HG03354 (cell line): ENCODE data around the gene F11R.
"Not testable (repeated sequence)": the region's sequence is repeated elsewhere in the genome, so short reads cannot be mapped to it uniquely, and the experiment has no call there.

Experiments
- ATAC-seq: cut with Tn5 transposase; IDR thresholded peaks from one replicate; pipeline ENCODE4 v1.9.1; 2021; ENCODE audit warnings: mild to moderate bottlenecking; ENCODE audit not compliant: unreplicated experiment, poor library complexity, severe bottlenecking

The F11R gene

DNA sequence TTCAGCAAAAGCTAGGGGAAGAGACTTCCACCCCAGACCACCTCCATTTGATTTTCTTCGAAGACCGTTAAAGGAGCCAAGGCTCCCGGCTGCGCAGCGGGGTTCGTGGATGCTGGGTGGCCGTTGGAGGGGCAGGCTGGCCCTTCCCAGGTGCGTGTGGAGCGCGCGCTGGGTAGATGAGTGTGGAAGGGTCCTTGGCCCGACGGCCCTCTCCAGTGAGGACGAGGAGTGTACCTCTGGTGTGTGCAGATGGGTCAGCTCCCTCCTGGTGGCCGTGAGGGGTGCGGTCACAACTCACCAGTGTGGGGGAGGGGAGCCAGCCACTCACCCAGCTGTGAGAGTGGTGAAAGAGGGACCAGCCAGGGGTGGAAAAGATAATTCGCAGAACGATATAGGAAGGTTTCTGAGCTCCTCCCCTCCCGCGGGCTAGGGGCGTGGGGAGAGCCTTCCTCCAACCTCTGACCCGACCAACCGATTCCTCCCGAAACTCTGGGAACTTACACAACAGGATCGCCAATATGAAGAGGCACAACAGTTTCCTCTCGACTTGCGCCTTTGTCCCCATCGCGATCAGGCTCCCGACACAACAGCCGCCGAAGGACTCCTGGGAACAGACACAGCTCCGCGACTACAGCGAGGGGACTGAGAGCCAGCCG is at the start of gene F11R:
Gene F11R (minus strand): TSS at position 644 of the 656 bp plus-strand sequence. CDS start 79 bp downstream, at position 565.
- peak; percentile 57 for ATAC-seq

- peak; percentile 88 for ATAC-seq
Observed at GRCh38 chr1:161069731-161070270, 48.8 kb upstream of the F11R start, which contains the start of gene ARHGAP30. Gene ARHGAP30 (minus strand): TSS chr1:161069891. CDS start chr1:161069624, 267 bp downstream.

DNA sequence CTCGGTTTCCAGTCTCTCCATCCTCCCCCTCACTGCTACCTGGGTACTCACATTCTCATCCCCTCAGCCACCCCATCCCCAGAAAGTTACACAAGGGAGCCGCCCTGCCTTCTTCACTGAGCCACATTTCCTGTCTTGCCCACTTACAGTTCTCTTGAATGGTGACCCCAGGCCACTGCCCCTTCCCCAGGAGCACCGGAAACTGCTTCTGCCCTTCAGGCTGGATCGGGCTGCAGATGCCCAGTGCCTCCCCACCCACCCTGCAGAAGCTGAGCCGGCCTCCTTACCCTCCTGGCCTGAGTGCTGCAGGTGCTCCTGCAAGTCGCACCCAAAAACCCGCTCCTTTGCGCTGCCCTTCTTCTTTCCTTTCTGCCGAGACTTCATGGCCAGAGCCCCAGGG is 48.3 kb upstream of the F11R start:
- ATAC-seq, result peak; percentile 0

DNA sequence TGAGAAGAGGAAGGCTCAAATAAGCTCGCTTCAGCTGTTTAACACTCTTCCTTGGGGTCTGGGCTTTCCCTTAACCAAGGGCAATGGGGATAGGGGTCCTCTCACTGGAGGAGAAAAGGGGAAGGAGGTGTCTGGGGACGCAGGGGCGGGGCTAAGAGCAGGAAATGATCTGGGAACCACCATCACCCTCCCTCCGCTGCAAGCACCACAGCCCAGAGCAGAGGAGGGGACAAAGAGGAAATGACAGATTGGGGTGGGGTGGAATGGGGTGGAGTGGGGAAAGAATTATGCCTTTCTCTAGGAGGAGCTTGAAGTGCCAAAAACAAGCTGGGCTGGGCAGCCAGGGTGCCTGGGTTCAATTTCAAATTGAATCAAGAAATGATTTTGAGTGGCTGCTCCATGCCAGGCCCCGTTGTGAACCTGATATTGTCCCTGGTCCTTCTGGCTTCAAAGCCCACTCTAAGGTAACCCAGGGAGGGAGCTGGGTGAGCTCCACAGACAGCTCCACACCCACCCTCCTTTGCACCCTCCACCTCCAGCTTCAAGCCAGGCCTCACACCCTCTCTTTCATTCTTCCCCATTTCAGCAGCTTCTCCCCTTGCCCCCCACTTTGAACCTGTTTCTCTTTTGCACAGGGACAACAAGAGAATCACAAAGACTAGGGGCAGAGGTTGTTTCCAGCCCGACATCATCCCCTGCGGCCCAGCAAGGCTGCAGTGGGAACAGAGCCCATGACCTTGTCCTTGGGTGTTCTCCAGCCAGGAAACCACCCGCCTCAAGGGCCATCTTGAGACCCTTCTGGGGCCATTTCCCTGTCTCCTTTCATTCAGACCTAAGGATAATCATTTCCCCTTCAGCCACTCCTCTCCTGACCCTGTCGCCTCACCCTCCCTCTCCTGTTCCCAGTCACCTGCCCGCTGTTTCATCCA is 47.6 kb upstream of the F11R start:
- peak; percentile 62 for ATAC-seq

GRCh38 chr1:161066694-161067093 is 45.7 kb upstream of the F11R start:
- ATAC-seq, result no peak

DNA sequence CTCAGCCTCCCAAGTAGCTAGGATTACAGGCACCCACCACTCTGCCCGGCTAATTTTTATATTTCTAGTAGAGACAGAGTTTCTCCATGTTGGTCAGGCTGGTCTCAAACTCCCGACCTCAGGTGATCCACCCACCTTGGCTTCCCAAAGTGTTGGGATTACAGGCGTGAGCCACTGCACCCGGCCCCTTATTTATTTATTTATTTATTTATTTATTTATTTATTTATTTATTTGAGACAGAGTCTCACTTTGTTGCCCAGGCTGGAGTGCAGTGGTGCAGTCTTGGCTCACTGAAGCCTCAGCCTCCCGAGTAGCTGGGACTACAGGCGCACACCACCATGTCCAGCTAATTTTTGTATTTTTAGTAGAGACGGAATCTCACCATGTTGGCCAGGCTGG is 44.7 kb upstream of the F11R start:
- not testable (repeated sequence) for ATAC-seq

GRCh38 chr1:161063936-161064335 is 43.0 kb upstream of the F11R start:
- not testable (repeated sequence) for ATAC-seq

DNA sequence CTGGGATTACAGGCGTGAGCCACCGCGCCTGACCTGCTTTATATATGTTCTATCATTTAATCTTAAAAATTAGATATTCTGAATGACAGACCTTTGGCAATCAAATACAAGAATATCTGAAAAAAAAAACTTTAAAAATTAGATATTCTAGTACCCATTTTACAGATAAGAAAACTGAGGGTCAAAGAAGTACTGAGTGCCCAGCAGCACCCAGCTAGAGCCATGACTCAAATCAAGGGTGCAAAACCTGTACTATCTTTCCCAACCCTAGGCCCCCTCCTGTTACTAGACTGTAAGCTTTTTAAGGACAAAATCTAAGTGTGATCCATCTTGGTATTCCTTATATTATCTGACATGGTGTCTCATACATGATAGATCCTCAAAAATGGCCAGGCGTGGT is 40.5 kb upstream of the F11R start:
- no peak for ATAC-seq

- no peak for ATAC-seq
Observed at GRCh38 chr1:161059293-161059692, 38.3 kb upstream of the F11R start.

- ATAC-seq, result no peak
Observed at GRCh38 chr1:161054805-161055204, 33.9 kb upstream of the F11R start.

GRCh38 chr1:161054232-161054631 is 33.3 kb upstream of the F11R start:
- no peak for ATAC-seq

DNA sequence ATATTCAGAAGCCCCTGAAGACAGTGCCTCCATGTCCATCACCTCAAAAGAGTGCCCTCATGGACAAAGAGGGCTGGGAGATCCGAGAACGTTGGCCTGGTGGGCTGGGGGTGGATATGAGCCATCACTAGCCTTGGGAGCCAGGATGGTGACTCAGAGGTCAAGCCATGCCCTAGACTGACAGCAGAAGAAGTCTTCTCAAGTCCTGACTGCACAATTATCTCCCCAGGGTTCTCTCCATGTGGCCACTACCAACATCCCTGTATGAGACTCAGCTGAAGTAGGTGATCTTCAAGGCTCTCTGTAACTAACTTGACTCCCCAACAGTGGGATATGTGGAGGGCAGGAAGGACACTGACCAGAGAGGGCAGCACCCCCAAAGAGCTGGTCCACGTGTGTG is 31.9 kb upstream of the F11R start:
- no peak for ATAC-seq

DNA sequence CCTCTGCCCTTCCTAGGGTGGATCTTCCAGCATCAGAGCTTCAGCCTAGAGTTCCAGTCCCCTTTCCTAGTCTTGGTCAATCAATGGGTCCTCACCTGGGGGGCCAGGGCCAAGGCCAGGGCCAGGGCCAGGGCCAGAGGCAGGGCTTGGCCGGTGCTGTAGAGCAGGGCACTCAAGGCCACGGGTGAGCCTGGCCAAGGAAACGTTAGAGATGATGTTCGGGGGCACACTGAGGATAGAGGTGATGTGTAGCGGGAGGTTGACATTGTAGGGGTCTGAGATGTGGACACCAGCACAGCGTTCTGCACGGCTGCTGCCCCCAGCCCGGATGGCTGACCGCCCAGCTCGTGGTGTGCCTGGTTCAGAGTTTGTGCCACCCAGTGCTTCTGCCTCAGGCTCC is 30.3 kb upstream of the F11R start:
- ATAC-seq, result no peak

DNA sequence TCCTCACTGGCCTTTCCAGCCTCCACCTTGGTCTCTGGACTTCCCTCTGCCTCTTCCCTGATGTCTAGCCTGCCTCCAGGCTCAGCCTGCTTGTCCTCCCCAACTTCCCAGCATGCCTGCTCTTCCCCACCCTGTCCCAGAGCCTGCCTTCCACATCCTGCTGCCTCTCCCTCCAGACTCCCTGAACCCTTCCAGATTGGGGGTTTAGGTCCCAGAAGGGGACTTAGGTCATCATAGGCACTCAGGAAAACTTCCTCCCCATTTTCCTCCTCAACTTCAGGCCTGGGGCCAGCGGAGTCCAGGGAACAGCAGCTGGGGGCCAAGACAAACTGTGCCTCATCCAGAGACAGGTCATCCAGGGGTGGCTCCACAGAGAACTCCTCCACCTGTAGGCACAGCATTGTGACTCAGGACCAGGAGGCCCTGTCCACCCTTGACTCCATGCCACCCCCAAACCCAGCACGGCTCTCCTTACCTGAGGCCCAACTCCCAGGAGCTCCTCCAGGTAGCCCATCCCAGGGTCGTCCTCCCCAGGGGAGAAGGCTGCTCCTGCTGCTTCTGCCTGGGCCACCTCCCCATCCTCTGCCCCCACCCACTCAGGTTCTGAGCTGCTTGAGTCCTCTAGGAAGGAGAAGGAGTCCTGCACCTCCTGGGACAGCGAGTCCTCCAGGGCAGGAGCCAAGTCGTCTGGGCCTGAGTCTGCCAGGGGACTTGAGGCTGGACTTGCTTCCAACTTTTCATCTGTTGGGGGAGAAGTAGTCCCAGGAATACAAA is 28.2 kb upstream of the F11R start:
- ATAC-seq, result no peak

- no peak for ATAC-seq
Observed at GRCh38 chr1:161047436-161048420, 26.8 kb upstream of the F11R start.

DNA sequence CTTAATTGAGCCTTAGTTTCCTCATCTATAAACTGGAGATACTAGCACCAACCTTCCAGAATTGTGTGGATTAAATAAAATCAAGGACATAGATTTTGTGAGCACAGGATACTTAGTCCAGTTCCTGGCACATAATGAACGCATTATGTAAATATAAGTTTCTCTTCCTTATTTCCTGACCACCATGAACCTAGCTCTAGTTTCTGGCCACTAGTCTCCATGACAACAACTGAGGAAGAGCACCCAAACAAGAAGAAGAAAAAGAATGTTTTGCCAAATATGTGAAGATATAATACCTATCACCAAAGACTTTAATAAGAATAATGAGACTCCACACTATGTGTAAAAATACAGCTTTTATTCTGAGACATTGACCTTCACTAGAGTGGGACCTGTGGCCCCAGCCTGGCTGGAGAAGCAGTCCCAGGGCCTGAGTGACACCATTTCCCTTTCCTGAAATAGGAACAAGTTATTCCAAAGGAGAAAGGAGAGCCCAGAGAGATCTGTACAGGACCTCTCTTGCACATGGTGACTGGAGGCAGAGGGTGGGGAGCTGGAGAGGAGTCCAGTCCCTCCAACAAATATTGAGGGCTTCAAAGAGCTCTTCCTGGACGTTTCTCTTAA is 25.8 kb upstream of the F11R start:
- peak; percentile 53 for ATAC-seq

GRCh38 chr1:161045736-161046604 is 25.0 kb upstream of the F11R start, which contains the start of gene USF1:
Gene USF1 (minus strand): TSS chr1:161045977. CDS start chr1:161043275, 2,702 bp downstream.
- peak; percentile 58 for ATAC-seq
